Activated CD4-positive, alpha-beta T cell treated with anti-CD3 and anti-CD28 coated beads, Interleukin-10, Interleukin-2, amounts not matched to agents 100 ng/mL and 50 ng/mL, durations not matched to agents 16 hours and 8 hours (primary cell): ENCODE measurements around the gene DUSP8.
A peak's percentile ranks its signal among the peaks of the same experiment; 100 is the strongest.
"Not testable (repeated sequence)": the region's sequence is repeated elsewhere in the genome, so short reads cannot be mapped to it uniquely, and the experiment has no call there.

Experiments
- DNase-seq: peaks from one replicate; pipeline ENCODE4 v3.0.0-alpha.2; 2020

DUSP8 gene

GRCh38 chr11:1589191-1589963 is 17.3 kb upstream of the DUSP8 start:
- peak; percentile 39 for DNase-seq

DNA sequence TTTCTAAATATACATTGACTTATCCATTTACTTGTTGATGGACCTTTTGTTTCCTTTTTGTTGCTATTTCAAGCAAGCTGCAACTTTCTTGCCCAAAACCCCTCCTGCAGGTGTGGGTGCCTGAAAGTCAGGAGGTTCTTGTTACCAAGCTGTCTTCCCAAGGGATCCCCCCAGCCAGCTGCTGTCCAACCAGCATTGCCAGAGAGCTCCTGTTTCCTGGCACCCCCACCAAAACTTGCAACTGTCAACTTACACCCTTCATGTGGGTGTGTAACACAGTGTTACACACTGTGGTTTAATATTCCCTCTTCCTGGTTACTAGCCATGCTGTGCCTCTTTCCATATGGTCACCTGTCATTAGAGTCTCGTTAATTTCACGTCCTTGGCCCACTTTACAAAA is 14.6 kb upstream of the DUSP8 start:
- no peak for DNase-seq

DNA sequence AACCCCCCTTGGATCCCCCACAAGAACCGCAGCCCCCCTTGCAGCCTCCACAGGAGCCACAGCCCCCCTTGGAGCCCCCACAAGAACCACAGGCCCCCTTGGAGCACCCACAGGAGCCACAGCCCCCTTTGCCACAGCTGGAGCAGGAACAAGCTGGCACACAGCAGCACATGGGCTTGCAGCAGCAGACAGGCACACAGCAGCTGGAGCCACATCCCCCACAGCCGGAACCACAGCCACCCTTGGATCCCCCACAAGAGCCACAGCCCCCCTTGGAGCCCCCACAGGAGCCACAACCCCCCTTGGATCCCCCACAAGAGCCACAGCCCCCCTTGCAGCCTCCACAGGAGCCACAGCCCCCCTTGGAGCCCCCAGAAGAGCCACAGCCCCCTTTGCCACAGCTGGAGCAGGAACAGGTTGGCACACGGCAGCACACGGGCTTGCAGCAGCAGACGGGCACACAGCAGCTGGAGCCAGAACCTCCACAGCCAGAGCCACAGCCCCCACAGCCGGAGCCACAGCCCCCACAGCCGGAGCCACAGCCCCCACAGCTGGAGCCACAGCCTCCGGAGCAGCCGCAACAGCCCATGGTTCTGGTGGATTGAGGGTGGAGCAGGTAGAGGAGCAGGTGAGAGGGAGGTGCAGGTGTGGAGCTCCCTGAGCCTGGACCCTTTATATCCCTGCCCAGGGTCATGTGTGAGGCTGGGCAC is 12.7 kb upstream of the DUSP8 start, which contains the start of gene KRTAP5-1:
KRTAP5-1 (minus strand) TSS at position 623 of the 710 bp plus-strand sequence; CDS start at position 589, 34 bp downstream.
- not testable (repeated sequence) for DNase-seq

GRCh38 chr11:1582909-1583308 is 10.8 kb upstream of the DUSP8 start:
- not testable (repeated sequence) for DNase-seq

DNA sequence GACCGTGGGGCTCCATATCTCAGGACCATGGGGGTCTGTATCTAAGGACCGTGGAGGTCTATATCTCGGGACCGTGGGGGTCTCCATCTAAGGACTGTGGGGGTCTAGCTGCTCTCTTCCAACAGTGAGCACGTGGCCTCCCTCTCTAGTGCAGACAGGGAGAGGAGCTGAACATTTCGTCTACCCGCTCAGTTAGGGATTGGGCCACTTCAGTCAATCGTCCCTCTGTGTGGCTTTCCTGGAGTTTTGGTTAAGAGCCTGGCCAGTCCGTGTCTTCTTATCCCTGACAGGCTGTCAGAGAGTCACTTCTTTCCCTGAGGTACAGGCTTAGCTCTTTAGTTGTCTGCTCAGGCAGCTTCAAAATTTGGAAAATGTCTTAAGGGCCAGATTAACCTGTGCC is 9.9 kb upstream of the DUSP8 start:
- no peak for DNase-seq

- no peak for DNase-seq
Measured at GRCh38 chr11:1576825-1577224, 4.8 kb upstream of the DUSP8 start.

DNA sequence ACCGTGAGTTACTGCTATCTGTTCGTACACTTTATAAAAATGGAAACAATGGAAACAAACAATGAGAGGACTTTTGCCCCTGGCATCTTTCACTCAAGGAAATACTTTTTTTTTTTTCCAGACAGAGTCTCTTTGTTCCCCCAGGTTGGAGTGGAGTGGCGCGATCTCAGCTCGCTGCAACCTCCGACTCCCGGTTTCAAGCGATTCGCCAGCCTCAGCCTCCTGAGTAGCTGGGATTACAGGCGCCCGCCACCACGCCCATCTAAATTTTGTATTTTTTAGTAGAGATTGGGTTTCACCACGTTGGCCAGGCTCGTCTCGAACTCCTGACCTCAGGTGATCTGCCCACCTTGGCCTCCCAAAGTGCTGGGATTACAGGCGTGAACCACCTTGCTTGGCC is 3.7 kb upstream of the DUSP8 start:
- DNase-seq = not testable (repeated sequence)

GRCh38 chr11:1574933-1575242 is 2.8 kb upstream of the DUSP8 start:
- DNase-seq = no peak

DNA sequence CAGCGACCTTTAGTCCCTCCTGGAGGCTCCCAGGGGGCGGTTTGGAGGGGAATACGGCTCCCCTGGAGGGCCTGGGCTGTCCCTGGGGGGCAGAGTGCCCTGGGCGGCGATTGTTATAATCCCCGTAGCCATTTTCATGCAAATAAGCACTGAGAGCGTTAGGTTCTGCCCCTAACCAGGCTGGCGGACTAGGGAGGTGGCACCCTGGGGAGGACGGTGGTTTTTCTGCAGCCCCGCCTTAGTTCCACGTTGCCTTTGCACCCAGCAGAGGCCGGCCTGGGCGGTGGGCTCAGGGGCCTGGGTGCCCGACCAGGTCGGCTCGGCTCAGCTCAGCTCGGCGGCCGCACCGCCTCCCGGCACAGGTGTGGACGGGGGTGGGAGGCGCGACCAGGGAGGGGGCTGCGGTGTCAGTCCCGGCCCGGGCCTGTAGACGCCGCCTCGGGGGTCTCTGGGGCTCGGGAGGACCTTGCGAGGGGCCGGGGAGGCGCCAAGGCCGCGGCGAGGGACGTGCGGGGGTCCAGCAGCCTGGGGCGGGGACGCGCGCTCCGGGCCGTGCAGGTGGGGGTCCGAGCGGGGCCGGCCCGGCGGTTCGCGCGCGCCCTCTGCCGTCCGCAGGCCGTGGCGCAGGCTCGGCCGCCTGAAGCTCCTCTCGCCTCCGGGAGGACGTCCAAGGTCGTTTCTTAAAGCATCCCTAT is 2.3 kb upstream of the DUSP8 start:
- DNase-seq = peak; percentile 56

- no peak for DNase-seq
Measured at GRCh38 chr11:1573903-1574237, 1.8 kb upstream of the DUSP8 start.

- no peak for DNase-seq
Measured at GRCh38 chr11:1573077-1573902, 1.2 kb upstream of the DUSP8 start.

DNA sequence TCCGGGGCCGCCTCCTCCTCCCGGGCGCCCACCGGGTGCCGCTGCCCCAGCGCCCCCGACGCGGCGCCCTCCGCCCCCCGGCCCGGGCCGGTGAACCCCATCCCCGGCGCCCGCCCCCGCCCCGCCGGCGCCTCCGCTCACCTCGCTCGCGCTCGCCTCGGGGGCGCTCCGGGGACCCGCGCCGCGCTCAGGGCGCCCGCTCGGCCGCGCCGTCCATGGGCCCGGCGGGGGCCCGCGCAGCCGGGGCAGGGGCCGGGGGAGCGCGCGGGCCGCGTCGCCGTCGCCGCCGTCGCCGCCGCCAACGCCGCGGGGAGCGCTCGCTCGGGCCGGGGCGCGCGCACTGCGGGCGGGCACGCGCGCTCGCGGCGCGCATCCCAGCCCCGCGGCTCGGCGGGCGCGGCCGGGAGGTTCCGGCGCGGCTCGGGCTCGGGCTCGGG is 293 bp downstream of the DUSP8 start:
- DNase-seq = no peak

DNA sequence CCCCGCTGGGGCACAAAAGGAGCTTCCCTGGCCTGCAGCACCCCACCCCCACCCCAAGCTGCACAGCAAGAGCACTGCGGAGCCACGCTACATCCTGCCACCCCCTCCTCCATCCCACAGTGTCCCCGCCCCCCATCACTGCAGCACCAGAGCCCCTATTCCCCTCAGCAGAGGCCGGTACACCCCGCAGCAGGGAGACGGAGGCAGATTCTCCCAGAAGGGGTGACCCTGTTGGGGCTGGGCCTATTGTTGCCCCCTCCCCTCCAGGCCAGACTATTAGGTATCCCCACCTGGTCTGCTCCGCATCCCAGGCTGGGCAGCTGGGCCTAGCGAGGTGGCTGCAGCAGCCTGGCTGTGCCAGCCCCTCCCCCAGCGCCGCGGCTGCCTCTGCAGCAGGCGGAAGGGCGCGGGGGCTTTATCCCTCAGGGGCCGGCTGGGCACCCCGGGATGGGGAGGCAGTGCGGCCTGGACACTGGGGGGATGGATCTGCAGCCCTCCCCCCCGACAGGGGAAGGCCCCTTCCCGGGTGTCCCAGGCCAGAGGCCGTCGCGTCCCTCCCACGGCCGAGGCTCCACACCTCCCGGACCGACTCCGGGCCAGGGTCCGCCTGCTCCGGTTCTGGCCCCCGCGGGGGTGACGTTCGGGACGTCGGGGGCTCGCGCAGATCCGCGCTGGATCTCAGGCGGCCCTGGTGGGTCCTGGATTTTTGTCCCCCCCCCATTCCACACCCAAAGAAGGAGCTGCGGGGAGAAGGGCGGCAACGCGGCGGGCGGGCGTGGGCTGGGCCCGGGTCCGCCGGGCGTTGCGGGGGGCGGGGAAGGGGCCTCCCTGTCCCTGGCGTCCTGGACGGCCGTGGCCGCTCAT is 943 bp downstream of the DUSP8 start:
- DNase-seq = no peak

GRCh38 chr11:1570531-1570895 is 1.6 kb downstream of the DUSP8 start:
- no peak for DNase-seq

DNA sequence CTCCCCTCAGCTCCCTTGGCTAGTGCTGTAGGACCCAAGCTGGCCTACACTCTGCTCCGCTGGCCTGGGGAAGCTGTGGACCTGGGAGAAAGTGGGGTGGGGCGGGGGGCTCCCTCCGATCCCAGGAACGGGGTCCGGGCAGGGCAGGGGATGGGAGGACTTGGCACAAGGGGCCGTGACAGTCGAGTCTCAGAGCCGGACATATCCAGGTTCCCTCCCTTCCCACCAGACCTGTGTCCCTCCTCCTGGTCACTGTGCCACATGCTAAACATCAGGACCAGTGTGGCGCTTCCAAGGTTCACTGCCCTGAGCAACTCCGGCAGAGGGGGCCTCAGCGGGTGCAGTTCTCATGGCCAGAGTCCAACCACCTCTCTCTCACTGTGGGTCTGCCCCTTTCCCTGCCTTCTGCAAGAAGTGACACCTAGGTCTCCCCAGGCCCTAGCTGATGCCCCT is 2.0 kb downstream of the DUSP8 start:
- DNase-seq = no peak

GRCh38 chr11:1569251-1569780 is 2.8 kb downstream of the DUSP8 start:
- no peak for DNase-seq

- DNase-seq = no peak
Measured at GRCh38 chr11:1568441-1568911, 3.6 kb downstream of the DUSP8 start.

DNA sequence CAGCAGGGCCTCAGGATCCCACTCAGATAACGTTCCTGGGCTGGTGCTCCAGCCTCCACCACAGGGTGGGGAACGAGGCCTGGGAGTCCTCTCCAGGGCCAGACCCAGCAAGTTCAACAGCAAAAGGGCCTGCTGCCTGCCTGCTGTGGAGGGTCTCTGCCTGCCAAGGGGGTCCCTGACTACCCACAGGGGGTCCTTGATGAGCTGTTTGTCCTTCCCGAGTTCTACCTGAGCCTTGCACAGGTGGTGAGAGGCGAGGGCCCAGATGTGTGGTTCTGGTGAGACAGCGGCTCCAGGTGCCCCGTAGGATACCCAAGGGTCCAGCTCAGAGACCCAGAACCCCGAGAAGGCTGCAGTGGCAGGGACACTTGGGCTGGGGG is 4.4 kb downstream of the DUSP8 start:
- DNase-seq = no peak

DNA sequence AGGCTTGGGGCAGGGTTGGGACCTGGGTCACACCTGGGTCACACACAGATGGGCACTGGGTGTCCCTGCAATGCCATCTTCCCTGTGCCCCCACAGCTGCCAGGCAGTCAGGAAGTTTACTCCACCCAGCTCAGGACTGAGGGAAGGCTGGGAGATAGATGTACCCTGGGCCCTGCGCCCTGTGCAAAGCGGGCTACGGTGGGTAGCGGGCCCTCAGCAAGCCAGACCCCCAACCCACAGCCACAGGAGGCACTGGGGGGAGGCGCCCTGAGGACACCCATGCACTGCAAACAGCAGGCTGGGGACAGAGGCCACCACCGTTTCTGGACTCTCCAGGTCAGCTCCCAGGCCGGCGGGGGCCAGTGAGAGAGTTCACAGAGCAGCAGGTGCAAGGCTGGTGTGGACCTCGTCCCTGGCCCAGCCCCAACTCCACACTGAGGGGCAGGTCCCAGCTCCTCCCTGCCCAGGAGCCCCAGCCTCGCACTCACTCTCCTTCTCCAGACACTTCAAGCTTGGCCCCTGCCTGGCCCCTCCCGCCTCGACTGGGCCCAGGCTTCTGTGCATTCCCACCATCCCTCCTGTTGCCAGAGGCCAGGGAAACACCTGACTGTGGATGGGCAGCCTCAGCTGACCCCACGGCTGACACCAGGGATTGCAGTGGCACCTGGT is 4.9 kb downstream of the DUSP8 start:
- no peak for DNase-seq

GRCh38 chr11:1566381-1567051 is 5.6 kb downstream of the DUSP8 start:
- DNase-seq = no peak

DNA sequence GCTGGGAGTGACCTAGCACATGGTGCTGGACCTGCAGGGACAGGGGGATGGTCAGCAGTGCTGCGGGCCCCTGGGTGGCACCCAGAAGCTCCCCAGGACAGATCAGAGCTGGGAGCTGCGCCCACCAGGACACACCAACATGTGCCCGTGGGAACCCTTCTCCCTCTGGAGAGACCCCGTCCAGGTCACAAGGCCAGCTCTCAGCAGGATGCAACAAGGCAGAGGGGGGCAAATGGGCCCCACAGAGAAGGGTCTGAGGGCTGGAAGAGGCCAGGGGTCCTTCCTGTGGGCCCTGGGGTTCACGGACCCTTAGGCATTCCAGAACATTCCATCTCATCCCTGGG is 6.2 kb downstream of the DUSP8 start:
- no peak for DNase-seq
